HepG2 (cell line): ENCODE measurements around the gene DQX1. TPM values are rescaled to one million over a fixed set of nuclear protein-coding genes. Genes with fewer than 3 reads are reported as not detected.

Source experiments
- ATAC-seq: fragments of 200-7000 bp; cut with Tn5 transposase; 3 replicates; pipeline ENCODE4 v1.9.1; 2020; ENCODE audit warnings: mild to moderate bottlenecking, moderate library complexity
- BruUV-seq: library from RNA; stranded (reverse); fragments of 400-500 nt; replicated peaks from 2 replicates; lab custom pipeline; 2021; lab: Mats Ljungman, UMichigan
- CTCF ChIA-PET: fragments of 300-600 bp; formaldehyde crosslinking; extraction: SDS; loops from one replicate; lab custom pipeline; 2021; ENCODE audit warnings: low total read pairs, inconsistent platforms, low intra/inter-chr PET ratio; lab: Yijun Ruan, JAX
- POLR2A ChIA-PET: fragments of 350-600 bp; sonication (Branson Sonifier 250); formaldehyde crosslinking; loops from one replicate; lab custom pipeline; 2020; ENCODE audit warnings: antibody characterized with exemption, inconsistent platforms; lab: Yijun Ruan, JAX
- DNase-seq: peaks from one replicate; pipeline ENCODE4 v3.0.0-alpha.2; 2015; ENCODE audit warnings: low spot score
- FAIRE-seq: peaks from 3 replicates; lab custom pipeline; 2011; peaks lifted over from hg19 to GRCh38; lab: Jason Lieb, UNC
- H2AFZ ChIP-seq: one replicate; pipeline ENCODE4 v1.6.1; 2011; ENCODE audit warnings: low read length, inconsistent platforms
- H3K27ac ChIP-seq: fragments of 300-600 bp; 3 replicates; pipeline ENCODE4 v1.8.0; 2011; ENCODE audit warnings: mixed run types, mild to moderate bottlenecking, mixed read lengths, low read length, inconsistent platforms; ENCODE audit not compliant: insufficient read depth; ENCODE audit errors: extremely low read length
- H3K27me3 ChIP-seq, 2 experiments: fragments of 200-600 bp in 1 of 2; 2 replicates in 1 of 2; 3 replicates in 1 of 2; pipeline versions ENCODE4 v1.6.0 to v1.8.0; 2011; ENCODE audit warnings: low read length in 2 of 2, mild to moderate bottlenecking in 2 of 2, moderate library complexity in 2 of 2, inconsistent platforms in 1 of 2; ENCODE audit not compliant: insufficient read depth in 2 of 2, control insufficient read depth in 1 of 2
- H3K36me3 ChIP-seq, 2 experiments: fragments of 200-600 bp in 1 of 2; replicated peaks in 1 of 2; 2 replicates in 1 of 2; 3 replicates in 1 of 2; pipeline versions ENCODE4 v1.5.1 to v1.8.0; 2011; ENCODE audit warnings: low read length in 2 of 2, inconsistent platforms in 1 of 2; ENCODE audit not compliant: insufficient read depth in 2 of 2, control insufficient read depth in 1 of 2
- H3K4me1 ChIP-seq: 2 replicates; pipeline ENCODE4 v1.5.1; 2012; ENCODE audit warnings: low read length, inconsistent platforms; ENCODE audit not compliant: insufficient read depth
- H3K4me2 ChIP-seq: 2 replicates; pipeline ENCODE4 v1.6.0; 2011; ENCODE audit warnings: low read depth, low read length, inconsistent platforms
- H3K4me3 ChIP-seq, 3 experiments: fragments of 200-600 bp in 1 of 3; sonication (generic), shearing (Covaris generic) in 1 of 3; replicated peaks in 1 of 3; 2 replicates each; pipeline ENCODE4 v1.5.1; 2011 to 2016; ENCODE audit warnings: low read length in 3 of 3, inconsistent platforms in 2 of 3, low read depth in 2 of 3, mild to moderate bottlenecking in 2 of 3, control low read depth in 1 of 3, mixed read lengths in 1 of 3; ENCODE audit not compliant: insufficient read depth in 1 of 3
- H3K79me2 ChIP-seq: one replicate; pipeline ENCODE4 v1.6.1; 2011; ENCODE audit warnings: low read length, inconsistent platforms; ENCODE audit not compliant: insufficient read depth
- H3K9ac ChIP-seq: 2 replicates; pipeline ENCODE4 v1.6.0; 2011; ENCODE audit warnings: mild to moderate bottlenecking, low read depth, low read length, inconsistent platforms; ENCODE audit not compliant: insufficient read depth
- H3K9me3 ChIP-seq: 2 replicates; pipeline ENCODE4 v1.5.1; 2012; ENCODE audit warnings: mild to moderate bottlenecking, low read length
- H4K20me1 ChIP-seq: 2 replicates; pipeline ENCODE4 v1.6.0; 2011; ENCODE audit warnings: inconsistent platforms, mild to moderate bottlenecking, low read length, moderate library complexity; ENCODE audit not compliant: insufficient read depth
- HDAC1 ChIP-seq: sonication (generic); formaldehyde crosslinking; IDR thresholded peaks from 2 replicates; pipeline ENCODE4 v1.5.1; 2020; ENCODE audit warnings: mild to moderate bottlenecking, missing genetic modification reagents
- JUND ChIP-seq: sonication (generic); formaldehyde crosslinking; IDR thresholded peaks from 2 replicates; pipeline ENCODE4 v1.8.0; 2022; ENCODE audit warnings: mild to moderate bottlenecking, missing genetic modification reagents
- KLF12 ChIP-seq: sonication (generic); formaldehyde crosslinking; IDR thresholded peaks from 2 replicates; pipeline ENCODE4 v1.4.0; 2020; ENCODE audit warnings: missing genetic modification reagents, borderline replicate concordance
- MIER2 ChIP-seq: IDR thresholded peaks from 2 replicates; pipeline ENCODE4 v1.6.1; 2016; ENCODE audit warnings: missing biosample characterization, missing genetic modification reagents
- NCOA5 ChIP-seq: sonication (generic); formaldehyde crosslinking; IDR thresholded peaks from 2 replicates; pipeline ENCODE4 v1.4.0; 2020; ENCODE audit warnings: missing genetic modification reagents
- PAF1 ChIP-seq: IDR thresholded peaks from 2 replicates; pipeline ENCODE4 v1.6.1; 2016; ENCODE audit warnings: missing genetic modification reagents, missing compliant biosample characterization
- POGZ ChIP-seq: sonication (generic); formaldehyde crosslinking; IDR thresholded peaks from 2 replicates; pipeline ENCODE4 v1.4.0; 2020; ENCODE audit warnings: mild to moderate bottlenecking, missing genetic modification reagents
- RBM22 ChIP-seq: fragments of 200-400 bp; formaldehyde crosslinking; optimal IDR thresholded peaks from 2 replicates; pipeline ENCODE3; 2017; ENCODE audit warnings: mild to moderate bottlenecking, low read length, moderate library complexity
- SMAD3 ChIP-seq: sonication (generic); formaldehyde crosslinking; IDR thresholded peaks from 2 replicates; pipeline ENCODE4 v1.4.0; 2020; ENCODE audit warnings: missing genetic modification reagents
- SP1 ChIP-seq, 2 experiments: fragments of 450-650 bp in 1 of 2; sonication (generic) in 1 of 2; formaldehyde crosslinking in 1 of 2; IDR thresholded peaks; 2 replicates each; pipeline versions ENCODE4 v1.4.0 to v1.6.1; 2016 to 2020; ENCODE audit warnings: missing genetic modification reagents in 1 of 2
- SRY ChIP-seq: sonication (generic); formaldehyde crosslinking; IDR thresholded peaks from 2 replicates; pipeline ENCODE4 v1.8.0; 2022; ENCODE audit warnings: mild to moderate bottlenecking, missing genetic modification reagents
- ZFX ChIP-seq: sonication (generic); formaldehyde crosslinking; IDR thresholded peaks from 2 replicates; pipeline ENCODE4 v1.4.0; 2020; ENCODE audit warnings: mild to moderate bottlenecking, low read depth, missing genetic modification reagents, moderate library complexity
- ZMAT3 ChIP-seq: sonication (generic); formaldehyde crosslinking; conservative IDR thresholded peaks from 2 replicates; pipeline ENCODE4 v1.7.0; 2021; ENCODE audit warnings: missing genetic modification reagents
- ZNF562 ChIP-seq: sonication (generic); formaldehyde crosslinking; IDR thresholded peaks from 2 replicates; pipeline ENCODE4 v1.8.0; 2022; ENCODE audit warnings: missing genetic modification reagents, borderline replicate concordance
- ZNF660 ChIP-seq: sonication (generic); formaldehyde crosslinking; IDR thresholded peaks from 2 replicates; pipeline ENCODE4 v1.5.1; 2020; ENCODE audit warnings: mild to moderate bottlenecking, low read depth, missing genetic modification reagents, borderline replicate concordance
- ZNF720 ChIP-seq: sonication (generic); formaldehyde crosslinking; IDR thresholded peaks from 2 replicates; pipeline ENCODE4 v1.4.0; 2020; ENCODE audit warnings: missing genetic modification reagents
- ZNF75D ChIP-seq: sonication (generic); formaldehyde crosslinking; IDR thresholded peaks from 2 replicates; pipeline ENCODE4 v1.8.1; 2023; ENCODE audit warnings: missing genetic modification reagents, mild to moderate bottlenecking, borderline replicate concordance
- ZNF780A ChIP-seq: sonication (generic); formaldehyde crosslinking; IDR thresholded peaks from 2 replicates; pipeline ENCODE4 v1.8.0; 2022; ENCODE audit warnings: mild to moderate bottlenecking, missing genetic modification reagents, moderate library complexity
- ZNF883 ChIP-seq: sonication (generic); formaldehyde crosslinking; IDR thresholded peaks from 2 replicates; pipeline ENCODE4 v1.5.1; 2020; ENCODE audit warnings: mild to moderate bottlenecking, missing genetic modification reagents; ENCODE audit errors: not compliant biosample characterization
- WGBS: methylation state at CpG from one replicate; pipeline ENCODE4 v1.1.6; 2017; ENCODE audit warnings: low lambda C conversion rate; 5-methylcytosine and 5-hydroxymethylcytosine counted together
- in situ Hi-C: cut with HindIII; loops from 2 replicates; pipeline ENCODE4 v1.10.0; 2017; ENCODE audit warnings: low pct_unique_long_range_greater_than_20kb; ENCODE audit not compliant: extremely low pct_ligation_motif_present
- intact Hi-C: fragments of 100-400 bp; cut with micrococcal nuclease; formaldehyde crosslinking; loops from one replicate; pipeline ENCODE4 v1.10.0; 2022; ENCODE audit not compliant: unreplicated experiment
- polyA plus RNA-seq, 8 experiments: library from polyadenylated mRNA; depleted of rRNA in 3 of 8; stranded (reverse) in 7 of 8; unstranded in 1 of 8; fragments of >200 nt; fragmentation: Illumina TruSeq in 4 of 8; extraction: Trizol in 4 of 8; gene quantifications; 2 replicates each; pipeline versions ENCODE4 v1.2.1 to v1.2.3, GENCODE V29; 2011 to 2016; ENCODE audit warnings: low read depth in 4 of 8, missing spikeins in 1 of 8, mixed read lengths in 1 of 8; ENCODE audit not compliant: insufficient read depth in 1 of 8
- total RNA-seq, 5 experiments: library from RNA; depleted of rRNA; stranded (reverse); fragments of >200 nt; fragmentation: Illumina TruSeq; extraction: Trizol; gene quantifications; 2 replicates each; pipeline ENCODE4 v1.2.3, GENCODE V29; 2016; ENCODE audit warnings: low read depth in 1 of 5

The DQX1 gene
- total and polyA plus RNA-seq, 2 of the 13 experiments (the other 11 are each of a cell fraction or from before 2014, with no cell fraction given), result 27.6 to 89.8 TPM

DNA sequence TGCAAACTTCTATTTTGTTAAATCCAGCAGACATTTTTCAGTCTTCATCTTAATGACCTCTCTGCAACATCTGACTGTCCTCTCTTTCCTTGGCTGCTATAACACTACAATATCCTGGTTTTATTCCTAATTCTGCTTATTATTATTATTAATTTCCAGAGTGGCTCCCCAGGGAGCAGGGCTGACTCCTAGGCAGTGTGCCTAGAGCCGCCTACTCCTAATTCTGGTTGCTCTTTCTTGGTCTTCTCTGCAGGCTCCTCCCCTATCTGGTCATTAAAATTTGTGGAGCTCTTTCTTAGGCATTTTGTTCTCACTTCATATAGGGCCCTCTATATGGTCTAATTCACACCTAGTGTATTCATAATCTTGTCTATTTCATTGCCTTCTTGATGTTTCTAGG, 16.9 kb upstream of the DQX1 start:
- H3K4me3 ChIP-seq, result no peak overlapping the region
- WGBS, result 41% methylated on average over 1 of the region's 1 CpG
- FAIRE-seq (no peak), ATAC-seq (no peak), DNase-seq (no peak)
- POLR2A ChIA-PET, result no interaction called here
- H3K9ac ChIP-seq, result no peak overlapping the region
- intact Hi-C loops, result no loop called here
- H3K4me2 ChIP-seq, result no peak overlapping the region
- in situ Hi-C loops, result no loop called here
- H4K20me1 ChIP-seq, result no peaks in the 10 kb centered on the region
- H3K79me2 ChIP-seq, result no peaks in the 10 kb centered on the region
- no TSS peak for BruUV-seq
- H3K36me3 ChIP-seq, result no peaks in the 10 kb centered on the region
- H3K27ac ChIP-seq, result no peak overlapping the region
- peaks cover 2% of the 10 kb centered on the region for H3K4me1 ChIP-seq
- no peaks in the 10 kb centered on the region for H3K9me3 ChIP-seq
- CTCF ChIA-PET, result no interaction called here
- H3K27me3 ChIP-seq, result peaks cover 0 to 28% of the 10 kb centered on the region in 2 experiments; a peak in 3 of 5 replicates
- TF ChIP-seq ZNF660 (CRISPR knock-in tag) (no peak), ZMAT3 (CRISPR knock-in tag) (no peak), JUND (no peak), ZNF720 (CRISPR knock-in tag) (no peak), ZNF562 (CRISPR knock-in tag) (no peak), HDAC1 (CRISPR knock-in tag) (no peak), PAF1 (CRISPR knock-in tag) (no peak), SP1 (IDR thresholded peaks at IDR 0.05) (no peak), SP1 (CRISPR knock-in tag; IDR thresholded peaks at IDR 0.05) (no peak), RBM22 (no peak)
- no peak overlapping the region for H2AFZ ChIP-seq

DNA sequence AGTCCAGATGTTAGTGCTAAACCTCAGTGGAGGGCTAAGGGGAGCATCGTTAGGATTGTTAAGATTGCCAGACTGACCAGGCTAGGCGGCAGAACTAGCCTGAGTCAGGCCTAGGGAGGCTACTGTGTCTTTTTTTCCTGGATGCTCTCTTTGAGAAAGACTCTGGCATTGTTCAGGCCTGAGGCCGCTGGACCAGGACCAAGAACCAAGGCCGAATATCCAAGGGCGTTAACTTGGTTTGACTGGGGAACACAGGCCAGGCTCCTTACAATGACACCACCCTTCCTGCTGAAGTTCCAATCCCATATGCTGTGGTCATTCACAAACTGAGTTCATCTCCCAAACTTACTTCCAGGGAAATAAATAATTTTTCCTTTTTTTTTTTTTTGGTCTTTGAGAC, 14.3 kb upstream of the DQX1 start:
- Histone ChIP-seq H3K4me2 (no peak overlapping the region), H3K9ac (no peak overlapping the region), H3K27ac (no peak overlapping the region), H3K9me3 (no peaks in the 10 kb centered on the region), H3K4me1 (no peaks in the 10 kb centered on the region; the same call in 1 of the 2 replicates), H4K20me1 (no peaks in the 10 kb centered on the region), H2AFZ (no peak overlapping the region), H3K4me3 (no peak overlapping the region), H3K27me3 (peaks cover 4 to 34% of the 10 kb centered on the region in 2 experiments; a peak in 3 of 5 replicates), H3K79me2 (no peaks in the 10 kb centered on the region), H3K36me3 (no peaks in the 10 kb centered on the region)
- in situ Hi-C loops, result no loop called here
- CTCF ChIA-PET, result no interaction called here
- ATAC-seq (no peak), FAIRE-seq (no peak), DNase-seq (no peak)
- no peak for TF ChIP-seq ZFX (CRISPR knock-in tag)
- no peak for TF ChIP-seq POGZ (CRISPR knock-in tag)
- no peak for TF ChIP-seq ZNF883 (CRISPR knock-in tag)
- no peak for TF ChIP-seq ZNF75D
- TF ChIP-seq MIER2 (CRISPR knock-in tag), result no peak
- no peak for TF ChIP-seq SMAD3 (CRISPR knock-in tag)
- no peak for TF ChIP-seq ZNF780A (CRISPR knock-in tag)
- TF ChIP-seq NCOA5, result no peak
- no peak for TF ChIP-seq SRY (CRISPR knock-in tag)
- no peak for TF ChIP-seq KLF12 (CRISPR knock-in tag)
- BruUV-seq, result no TSS peak
- POLR2A ChIA-PET, result no interaction called here
- WGBS, result 45% methylated on average over 2 of the region's 5 CpGs
- intact Hi-C loops, result no loop called here
